ENCODE data around the gene CNR1.

GRCh38 chr6:88167352-88167937 lies 1.3 kb upstream of the CNR1 start:
- TF ChIP-seq CTCF (IDR thresholded peaks at IDR 0.05 in 2 of 3, conservative IDR thresholded peaks at IDR 0.05 in 1 of 3; ENCODE audit: borderline replicate concordance in 1 of 3, insufficient read depth in 1 of 3, low read depth in 2 of 3, low read length in 2 of 3) (no peak), POLR2A (IDR thresholded peaks at IDR 0.05; ENCODE audit: borderline replicate concordance, extremely low read depth, insufficient read depth, insufficient read length) (no peak), EGR1 (IDR thresholded peaks at IDR 0.05; ENCODE audit: low read depth) (no peak), MAX (IDR thresholded peaks at IDR 0.05) (no peak), TCF7L2 (IDR thresholded peaks at IDR 0.05; ENCODE audit: borderline replicate concordance, extremely low read depth, insufficient read depth, insufficient read length) (no peak), EZH2 (IDR thresholded peaks at IDR 0.05) (no peak), JUND (IDR thresholded peaks at IDR 0.05) (no peak), ZFX (IDR thresholded peaks at IDR 0.05) (no peak)

All from HCT116 (cell line).